HG03571 (cell line): ENCODE results near the gene OTUD7B.
A peak's percentile ranks its signal among the peaks of the same experiment; 100 is the strongest.

Experiments
- ATAC-seq: cut with Tn5 transposase; IDR thresholded peaks from one replicate; pipeline ENCODE4 v1.9.1; 2021; ENCODE audit not compliant: unreplicated experiment

The OTUD7B gene

DNA sequence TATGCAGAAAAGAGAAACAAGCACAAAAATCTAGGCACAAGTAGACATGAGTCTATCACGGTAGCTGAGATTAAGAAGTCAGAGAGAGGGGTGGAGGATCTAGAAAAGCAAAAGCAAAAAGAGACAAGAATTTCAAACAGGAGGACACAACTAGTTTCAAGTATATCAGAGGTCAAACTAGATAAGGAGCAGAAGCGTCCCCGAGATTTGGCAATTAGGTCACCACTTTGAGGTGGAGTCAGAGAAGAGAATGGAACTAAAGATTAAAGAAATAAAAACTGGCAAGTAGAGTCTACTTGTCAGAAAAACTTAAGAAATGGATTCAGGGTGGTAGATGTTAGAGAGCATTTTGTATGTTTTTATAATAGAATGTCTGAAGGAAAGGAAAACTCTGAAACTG lies 85.2 kb downstream of the OTUD7B start:
- ATAC-seq, result no peak

DNA sequence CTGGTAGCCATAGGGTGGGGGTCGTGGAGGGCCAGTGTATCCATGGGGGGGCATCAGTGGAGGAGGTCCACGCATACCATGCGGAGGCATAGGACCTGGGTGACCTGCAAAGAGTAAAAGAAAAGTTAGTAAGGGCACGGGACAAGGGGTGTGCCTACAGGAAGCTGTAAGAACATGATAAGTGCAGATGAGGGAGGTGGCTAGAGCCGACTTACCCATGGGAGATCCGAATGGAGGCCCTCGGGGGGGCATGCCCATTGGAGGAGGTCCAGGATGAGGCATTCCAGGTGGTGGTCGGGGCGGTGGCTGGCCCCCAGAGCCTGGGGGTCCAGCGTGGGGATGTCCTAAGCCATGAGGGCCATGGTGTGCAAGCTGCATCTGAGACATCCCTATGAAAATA lies 86.9 kb downstream of the OTUD7B start:
- no peak for ATAC-seq

DNA sequence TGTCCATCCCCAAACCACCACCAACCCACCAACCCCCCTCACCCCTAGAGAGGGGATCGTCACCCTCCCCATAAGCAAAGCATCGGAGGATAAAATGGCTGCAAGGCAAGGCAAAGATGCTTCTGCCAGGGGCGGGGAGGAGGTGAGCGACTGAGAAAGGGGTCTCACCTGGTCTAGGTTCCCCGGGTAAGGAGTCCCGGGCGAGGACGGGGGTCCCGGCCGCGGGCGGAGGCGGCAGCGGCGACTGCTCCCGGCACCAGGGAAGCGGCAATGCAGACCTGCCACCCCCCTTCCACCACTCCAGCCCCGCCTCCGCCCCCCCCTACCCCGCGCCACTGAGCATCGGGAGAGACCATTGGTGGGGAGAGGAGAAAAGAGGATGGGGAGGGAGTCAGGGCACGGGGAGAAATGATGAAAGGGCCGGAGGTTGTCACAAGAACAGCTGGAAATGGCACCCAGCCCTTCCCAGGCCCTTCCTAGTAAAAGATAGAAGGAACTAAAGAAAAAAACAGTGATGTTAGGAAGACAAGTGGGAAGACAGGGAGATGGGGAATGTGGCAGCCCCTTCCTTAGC lies 92.9 kb downstream of the OTUD7B start, which contains the start of gene SV2A:
SV2A (minus strand) TSS at position 274 of the 574 bp plus-strand sequence. CDS start 4,004 bp downstream, outside the sequence.
- no peak for ATAC-seq

DNA sequence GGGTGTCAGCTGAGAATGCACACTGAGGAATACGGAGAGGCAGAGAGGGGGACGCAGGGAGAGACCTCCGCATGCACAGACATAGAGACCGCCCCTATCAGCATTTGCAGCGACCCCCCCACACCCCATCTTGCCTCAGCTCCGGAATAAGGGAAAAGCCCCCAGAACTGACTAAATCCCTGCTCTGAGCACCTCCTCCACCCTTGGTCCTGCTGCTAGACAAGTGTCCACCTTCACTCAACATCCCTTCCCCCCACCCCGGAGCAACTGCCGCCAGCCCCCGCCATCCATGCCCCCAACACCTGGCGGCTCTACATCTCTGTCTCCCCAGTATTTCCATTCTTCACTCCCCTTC lies 93.7 kb downstream of the OTUD7B start:
- no peak for ATAC-seq

GRCh38 chr1:149916193-149916897 lies 94.2 kb downstream of the OTUD7B start:
- no peak for ATAC-seq

DNA sequence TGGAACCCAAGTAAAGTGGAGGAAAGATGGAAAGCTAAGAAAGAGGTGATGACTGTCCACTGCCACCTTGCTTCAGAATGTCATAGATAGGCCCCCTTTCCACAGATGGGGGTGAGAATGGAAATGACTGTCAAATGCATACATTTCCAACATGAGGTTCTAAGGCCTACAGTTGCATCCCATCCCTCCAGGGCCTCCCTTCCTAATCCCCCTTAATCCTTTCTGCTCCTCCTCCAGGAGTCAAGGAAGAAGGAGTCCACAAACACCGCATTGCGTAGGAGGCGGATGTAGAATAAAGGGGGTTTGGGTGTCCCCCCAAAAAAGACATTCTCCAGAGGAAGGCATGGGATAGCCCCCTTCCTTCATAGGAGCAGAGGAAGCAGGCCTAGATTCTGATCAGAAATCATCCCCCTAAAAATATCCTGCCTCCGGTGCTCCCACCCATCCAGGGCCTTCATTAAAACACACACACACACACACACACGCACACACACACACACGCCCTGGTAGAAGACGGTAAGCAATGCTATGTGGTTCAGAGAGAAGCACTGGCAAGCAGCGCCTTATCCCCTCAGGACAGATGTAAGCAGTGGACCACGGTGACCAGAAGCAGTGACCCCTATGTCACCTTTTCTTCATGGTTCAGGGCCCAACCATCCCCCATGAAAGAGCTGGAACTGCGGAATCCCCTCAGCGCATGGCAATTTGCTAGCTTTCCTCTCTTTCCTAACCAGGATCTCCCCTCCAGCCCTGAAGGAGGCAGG lies 94.9 kb downstream of the OTUD7B start:
- ATAC-seq, result no peak

DNA sequence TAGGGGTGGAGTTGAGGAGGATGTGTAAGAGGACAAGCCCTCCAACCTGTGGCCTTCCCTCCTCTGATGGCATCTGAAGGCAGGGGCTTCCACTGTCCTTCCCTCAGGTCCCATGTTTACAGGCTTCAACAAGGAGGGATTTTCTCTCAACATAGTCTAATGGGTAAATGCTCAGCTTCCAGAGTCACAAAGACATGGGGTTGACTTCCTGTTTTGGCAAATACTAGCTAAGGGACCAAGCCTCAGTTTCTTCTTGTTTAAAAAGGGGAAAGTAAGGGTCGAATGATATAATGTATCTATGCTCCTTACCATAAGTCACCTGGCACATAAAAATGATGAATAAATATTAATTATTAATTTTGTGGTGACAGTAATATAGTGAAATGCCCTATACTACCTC lies 96.0 kb downstream of the OTUD7B start:
- ATAC-seq, result no peak

DNA sequence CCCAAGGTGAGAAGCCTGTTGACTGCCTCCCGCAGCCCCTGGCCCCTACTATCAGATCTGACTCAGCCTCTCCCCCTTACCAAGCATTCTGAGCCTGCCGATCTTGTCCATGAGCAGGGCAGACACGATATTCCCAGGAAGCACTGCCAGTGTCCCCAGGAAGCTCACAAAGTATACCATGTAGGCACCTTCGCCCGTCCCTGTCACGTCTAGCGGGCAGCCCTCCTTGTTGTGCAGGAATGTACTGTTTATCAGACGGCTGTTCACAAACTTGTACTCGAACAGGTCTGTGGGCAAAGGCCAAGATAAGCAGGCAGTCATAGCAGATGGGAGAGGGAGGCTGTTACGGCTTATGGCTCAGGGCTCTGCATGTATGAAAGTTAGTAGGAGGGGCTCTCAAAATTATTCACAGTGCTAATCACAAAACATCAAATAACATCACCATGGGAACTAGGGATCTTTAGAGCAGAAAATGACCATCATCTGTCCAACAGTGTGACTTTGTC lies 103.9 kb downstream of the OTUD7B start:
- no peak for ATAC-seq

DNA sequence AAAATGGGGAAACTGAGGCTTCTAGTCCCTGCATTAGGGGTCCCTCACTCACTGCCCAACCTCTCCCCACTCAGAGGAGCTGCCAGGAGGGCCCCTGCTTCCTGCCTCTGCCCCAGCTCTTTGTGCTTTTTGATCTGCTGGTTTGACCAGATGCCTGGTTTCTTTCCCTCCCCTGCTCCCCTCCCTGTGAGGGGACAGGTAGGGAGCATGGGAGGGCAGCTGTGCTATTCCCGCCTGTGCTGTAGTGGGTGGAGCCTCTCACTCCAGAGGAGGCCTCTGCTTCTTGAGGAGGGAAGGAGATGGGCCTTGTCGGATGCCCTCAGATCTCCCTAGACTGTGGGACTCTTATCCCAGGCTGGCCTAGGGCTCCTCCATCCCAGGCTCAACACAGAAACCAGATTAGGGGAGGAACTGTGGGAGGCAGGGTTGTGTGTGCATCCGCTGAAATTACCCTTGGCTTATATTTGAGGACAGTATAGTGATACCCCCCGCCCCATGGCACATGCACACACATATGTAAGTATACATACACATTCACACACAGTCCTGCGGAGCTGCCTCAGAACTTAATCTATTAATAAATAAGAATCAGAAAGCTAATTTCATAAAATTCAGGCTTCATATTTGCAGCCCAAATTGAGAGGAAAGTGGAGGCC lies 106.6 kb downstream of the OTUD7B start:
- no peak for ATAC-seq

GRCh38 chr1:149899460-149900284 lies 110.9 kb downstream of the OTUD7B start, which contains the start of gene BOLA1:
Gene BOLA1, plus strand, starts transcription at chr1:149899568. Its CDS starts 492 bp downstream, at chr1:149900060.
- peak; percentile 95 for ATAC-seq

DNA sequence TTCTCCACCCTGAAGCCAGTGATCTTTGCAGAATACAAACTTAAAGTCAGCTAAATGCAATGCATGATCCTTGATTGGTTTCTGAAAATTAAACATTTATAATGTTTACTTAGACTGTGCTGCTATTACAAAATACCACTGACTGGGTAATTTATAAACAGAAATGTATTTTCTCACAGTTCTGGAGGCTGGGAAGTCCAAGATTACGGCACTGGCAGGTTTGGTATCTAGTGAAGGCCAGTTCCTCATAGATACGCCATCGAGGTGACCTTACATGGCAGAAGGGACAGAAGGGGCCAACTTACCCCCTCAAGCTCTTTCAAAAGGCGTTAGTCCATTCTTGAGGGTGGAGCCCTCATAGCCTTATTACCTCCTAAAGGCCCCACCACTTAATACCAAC lies 114.0 kb downstream of the OTUD7B start:
- ATAC-seq, result no peak

- no peak for ATAC-seq
These were observed 121.6 kb downstream of the OTUD7B start for GRCh38 chr1:149888999-149889289.

GRCh38 chr1:149888247-149888998 lies 122.1 kb downstream of the OTUD7B start:
- peak; percentile 23 for ATAC-seq
